Measurements from ENCODE around the gene HEXIM2. TPM values are rescaled to one million over a fixed set of nuclear protein-coding genes. Genes with fewer than 3 reads are reported as not detected.

HEXIM2 gene
- total RNA-seq, 1 donor from 2014 or later = 3.3 TPM

DNA sequence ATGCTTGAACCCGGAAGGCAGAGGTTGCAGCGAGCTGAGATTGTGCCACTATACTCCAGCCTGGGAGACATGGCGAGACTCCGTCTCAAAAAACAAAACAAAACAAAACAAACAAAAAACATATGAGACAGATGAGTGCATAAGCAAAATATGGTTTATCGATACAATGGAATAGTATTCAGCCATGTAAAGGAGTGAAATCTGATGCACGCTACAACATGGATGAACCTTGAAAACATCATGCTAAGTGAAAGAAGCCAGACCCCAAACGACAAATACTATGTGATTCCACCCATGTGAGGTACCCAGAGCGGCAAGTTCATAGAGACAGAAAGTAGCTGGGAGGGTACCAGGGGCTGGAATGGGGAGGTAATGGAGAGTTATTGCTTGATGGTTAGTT lies 36.2 kb upstream of the HEXIM2 start:
- no peak for DNase-seq (ENCODE audit: low spot score)
- intact Hi-C loops (cut with DNase I) = no loop called here

DNA sequence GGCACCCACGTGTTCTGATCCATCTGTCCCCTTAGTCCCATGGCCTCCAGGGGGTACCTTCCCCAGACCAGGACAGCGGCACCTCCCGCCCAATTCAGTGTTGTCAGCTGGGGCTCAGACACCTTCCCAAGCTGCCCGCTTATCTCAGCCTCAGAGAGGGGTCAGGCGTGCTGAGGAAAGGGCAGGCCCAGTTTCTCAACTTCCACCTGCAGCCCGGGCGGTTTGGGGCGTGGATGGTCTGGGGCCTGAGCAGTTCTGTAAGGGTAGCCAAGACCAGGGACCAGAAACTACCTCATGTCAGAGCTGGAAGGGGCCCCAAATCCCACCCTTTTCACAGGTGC lies 34.5 kb upstream of the HEXIM2 start:
- intact Hi-C loops (cut with DNase I) = no loop called here
- no peak for DNase-seq (ENCODE audit: low spot score)

DNA sequence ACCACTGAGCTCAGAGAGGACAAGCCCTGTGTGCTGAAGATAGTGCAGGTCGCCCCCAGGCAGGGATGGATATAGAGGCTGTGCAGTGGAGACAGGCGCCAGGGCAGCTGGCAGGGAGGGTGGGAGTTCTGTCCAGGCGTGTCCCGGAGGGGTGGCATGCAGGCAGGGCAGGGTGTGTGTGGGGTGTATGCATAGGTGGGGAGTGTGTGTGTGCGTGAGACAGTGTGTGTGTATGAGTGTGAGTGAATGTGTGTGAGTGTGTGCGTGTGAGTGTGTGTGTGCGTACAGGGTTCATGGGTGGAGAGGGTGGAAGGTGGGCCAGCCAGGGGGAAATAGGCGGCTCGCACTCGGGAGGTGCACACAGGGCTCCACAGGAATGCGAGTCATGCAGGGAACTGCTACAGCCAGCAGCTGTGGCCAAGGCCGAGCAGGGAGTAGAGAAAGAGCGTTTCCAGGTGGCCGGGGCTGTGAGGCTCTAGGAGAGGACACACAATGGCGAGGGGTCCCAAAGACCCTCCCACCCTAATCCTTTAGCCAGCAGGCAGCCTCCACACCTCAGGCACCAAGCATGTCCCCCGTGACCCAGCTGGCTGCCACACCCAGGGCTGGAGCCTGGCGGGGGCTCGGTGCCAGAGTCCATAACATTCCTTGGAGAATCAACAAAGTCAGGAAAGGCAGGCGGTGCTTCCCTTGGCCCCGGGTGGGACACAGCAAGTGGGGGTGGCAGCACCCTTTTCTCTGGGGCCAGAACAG lies 34.0 kb upstream of the HEXIM2 start:
- DNase-seq (ENCODE audit: low spot score) = no peak
- intact Hi-C loops (cut with DNase I) = loop anchor here (2.0 kb wide), 1 partner anchor 17 kb away; no protein-coding TSS in a partner anchor

DNA sequence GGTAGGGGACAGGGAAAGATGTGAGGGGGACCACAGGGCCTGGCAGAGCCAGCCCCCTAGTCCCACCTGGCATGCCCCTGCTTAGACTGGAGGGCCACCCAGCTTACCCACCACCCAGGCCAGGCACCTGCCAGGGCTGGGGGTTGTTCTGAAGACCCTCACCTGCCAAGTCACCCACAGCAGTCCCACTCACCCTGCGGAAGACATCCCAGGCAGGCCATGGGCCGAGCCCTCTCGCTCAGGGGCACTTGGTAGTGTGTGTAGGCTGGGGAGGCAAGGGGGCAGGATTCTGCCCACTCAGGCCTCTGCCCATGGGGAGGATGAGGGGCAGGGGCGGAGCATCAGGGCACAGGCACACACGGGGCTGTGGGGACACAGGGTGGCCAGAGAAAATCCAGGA lies 33.3 kb upstream of the HEXIM2 start:
- intact Hi-C loops (cut with DNase I) = loop anchor here (2.0 kb wide), 1 partner anchor 18 kb away; no protein-coding TSS in a partner anchor
- no peak for DNase-seq (ENCODE audit: low spot score)

DNA sequence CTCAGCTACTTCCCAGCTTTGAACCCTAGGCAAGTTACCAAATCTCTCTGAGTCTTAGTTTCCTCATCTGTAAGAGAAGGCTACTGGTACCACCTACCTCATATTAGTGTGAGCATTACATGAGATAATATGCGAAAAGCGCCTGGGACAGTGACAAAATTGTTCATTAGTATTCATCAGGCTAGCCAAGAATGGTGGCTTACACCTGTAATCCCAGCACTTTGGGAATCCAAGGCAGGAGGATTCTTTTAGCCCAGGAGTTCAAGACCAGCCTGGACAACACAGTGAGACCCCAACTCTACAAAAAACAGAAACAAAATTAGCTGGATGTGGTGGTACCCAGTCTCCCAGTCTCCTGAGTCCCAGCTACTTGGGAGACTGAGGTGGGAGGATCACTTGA lies 32.7 kb upstream of the HEXIM2 start:
- intact Hi-C loops (cut with DNase I) = loop anchor here (2.0 kb wide), 1 partner anchor 18 kb away; no protein-coding TSS in a partner anchor
- no peak for DNase-seq (ENCODE audit: low spot score)

DNA sequence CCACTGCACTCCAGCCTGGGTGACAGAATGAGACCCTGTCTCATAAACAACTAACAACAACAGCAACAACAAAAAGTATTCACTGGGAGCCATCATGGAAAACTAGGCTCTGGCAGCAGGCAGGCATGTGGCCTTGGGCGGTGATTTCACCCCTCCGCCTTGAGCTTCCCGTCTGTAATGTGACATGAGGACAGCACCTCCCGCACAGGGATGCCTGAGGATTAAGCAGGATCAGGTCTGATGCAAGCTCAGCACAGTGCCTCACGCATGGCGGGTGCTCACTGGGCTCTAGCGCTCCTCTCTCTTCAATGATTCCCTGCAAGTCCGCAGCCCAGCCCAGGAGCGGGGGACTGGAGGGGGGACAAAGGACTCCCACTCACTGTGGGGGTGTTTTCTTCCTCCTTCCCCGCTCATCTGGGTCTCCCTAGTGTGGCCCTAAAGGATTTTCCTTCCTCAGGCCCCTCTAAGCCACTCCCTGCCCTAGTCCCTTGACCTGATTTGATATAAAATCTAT lies 32.2 kb upstream of the HEXIM2 start:
- no peak for DNase-seq (ENCODE audit: low spot score)
- intact Hi-C loops (cut with DNase I) = loop anchor here (2.0 kb wide), 1 partner anchor 19 kb away; no protein-coding TSS in a partner anchor

DNA sequence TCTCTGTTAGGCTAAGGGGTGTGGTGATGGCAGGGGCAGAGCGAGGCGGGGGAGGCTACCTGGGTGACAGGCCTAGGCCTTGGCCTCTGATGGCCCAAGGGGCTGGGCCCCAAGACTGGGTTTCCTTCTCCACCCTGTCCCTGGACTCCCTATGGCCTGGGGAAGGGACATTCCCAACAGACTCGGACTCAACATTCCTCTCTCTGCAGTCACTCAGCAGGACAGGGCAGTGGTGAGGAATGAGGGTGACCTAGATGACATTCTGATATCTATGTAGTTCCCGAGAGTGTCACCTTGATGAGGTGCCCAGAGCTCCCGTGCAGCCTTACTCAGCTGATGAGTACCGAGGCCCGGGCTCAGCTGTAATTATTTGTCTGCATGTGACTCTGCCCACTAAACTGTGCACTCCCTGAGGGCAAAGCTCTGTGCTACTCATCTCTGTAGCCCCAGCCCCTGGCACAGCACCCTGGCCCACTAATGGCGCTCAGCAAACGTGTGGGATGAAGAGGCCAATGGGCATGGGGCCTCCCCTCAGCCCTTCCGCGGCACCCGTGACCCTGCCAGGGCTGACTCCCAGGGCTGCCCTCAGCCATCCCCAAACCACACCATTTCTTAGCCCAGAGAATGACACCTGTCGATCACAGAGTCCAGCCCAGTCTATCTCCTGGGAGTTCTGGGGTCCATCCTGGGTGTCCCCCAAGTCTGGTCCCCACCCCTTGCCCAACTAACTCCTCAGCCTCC lies 31.6 kb upstream of the HEXIM2 start:
- no peak for DNase-seq (ENCODE audit: low spot score)
- intact Hi-C loops (cut with DNase I) = loop anchor here (2.0 to 5.0 kb wide), 3 partner anchors 19 to 353 kb away; no protein-coding TSS in a partner anchor

DNA sequence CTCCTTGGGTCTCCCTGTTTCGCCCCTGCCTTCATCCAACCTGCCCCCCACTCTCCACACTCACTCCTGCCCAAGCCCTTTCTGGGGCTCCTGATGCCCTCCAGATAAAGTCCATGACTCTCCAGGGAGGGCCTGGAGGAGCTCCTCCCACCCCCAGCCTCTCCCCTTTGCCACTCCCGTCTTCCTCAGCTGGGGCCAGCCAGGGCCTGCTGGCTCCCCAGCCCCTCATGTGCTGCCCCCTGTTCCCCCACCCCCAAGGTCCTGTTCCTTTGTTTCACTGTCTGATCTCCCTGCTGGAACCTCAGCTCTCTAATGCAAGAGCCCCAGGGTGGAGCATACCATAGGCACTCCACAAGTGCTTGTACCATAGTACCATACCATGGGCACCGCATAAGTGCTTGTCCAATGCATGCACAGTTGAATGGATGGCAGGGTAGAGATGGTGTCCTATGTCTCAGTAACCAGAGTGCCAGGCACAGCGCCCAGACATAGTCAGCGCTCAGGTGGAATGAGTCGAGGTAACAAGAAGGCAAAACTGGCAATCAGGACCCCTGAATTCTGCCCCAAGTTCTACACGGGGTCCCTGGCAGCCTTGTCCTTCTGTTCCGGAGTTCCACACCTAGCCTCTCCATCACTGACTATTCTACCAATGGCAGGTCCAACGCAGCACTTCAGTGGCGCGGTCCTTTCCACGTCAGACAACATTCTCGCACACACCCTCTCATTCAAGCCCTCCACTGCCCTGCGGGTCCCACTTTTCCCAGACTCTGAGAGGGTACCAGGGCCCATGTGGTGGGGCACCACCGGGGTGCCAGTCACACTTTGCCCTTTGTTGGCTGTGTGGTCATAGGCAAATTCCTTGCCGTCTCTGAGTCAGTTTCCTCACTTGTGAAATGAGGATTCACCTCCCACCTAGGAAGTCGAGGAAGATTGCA lies 30.7 kb upstream of the HEXIM2 start:
- intact Hi-C loops (cut with DNase I) = loop anchor here (5.0 kb wide), 2 partner anchors 34 to 354 kb away; no protein-coding TSS in a partner anchor
- DNase-seq (ENCODE audit: low spot score) = no peak

DNA sequence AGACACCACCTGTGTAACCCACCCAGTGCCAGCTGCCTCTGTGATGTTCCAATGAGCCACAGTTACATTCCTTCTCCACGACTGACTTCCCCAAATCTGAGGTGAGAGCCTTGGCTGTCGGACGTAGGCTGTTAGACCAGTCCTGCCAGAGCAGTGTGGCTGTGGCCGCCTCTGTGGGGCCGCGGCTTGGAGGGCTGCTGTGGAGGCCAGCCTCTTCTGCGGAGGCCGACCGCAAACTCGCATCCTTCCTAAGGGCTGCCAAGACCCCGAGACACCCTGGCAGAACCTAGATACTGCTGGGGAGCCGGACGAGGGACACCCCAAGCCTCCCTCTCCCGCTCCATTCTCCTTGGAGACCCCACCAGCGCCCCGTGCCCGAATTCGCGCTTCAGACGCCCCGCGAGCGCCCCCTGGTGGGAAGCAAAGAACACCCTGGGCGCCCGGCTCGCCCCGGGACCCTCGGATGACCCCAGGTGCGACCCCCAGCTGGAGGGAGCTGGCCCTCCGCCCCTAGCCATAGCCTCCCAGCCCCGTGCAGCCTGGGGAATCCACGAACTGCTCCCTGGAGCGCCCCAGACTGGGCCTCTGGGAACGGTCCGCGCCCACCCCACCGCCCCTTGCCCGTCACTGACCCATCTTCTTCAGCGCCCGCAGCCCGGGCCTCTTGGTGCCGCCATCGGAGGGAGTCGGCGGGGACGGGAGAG lies 29.9 kb upstream of the HEXIM2 start:
- DNase-seq (ENCODE audit: low spot score) = peak; percentile 84
- intact Hi-C loops (cut with DNase I) = loop anchor here (5.0 kb wide), 2 partner anchors 34 to 354 kb away; no protein-coding TSS in a partner anchor

DNA sequence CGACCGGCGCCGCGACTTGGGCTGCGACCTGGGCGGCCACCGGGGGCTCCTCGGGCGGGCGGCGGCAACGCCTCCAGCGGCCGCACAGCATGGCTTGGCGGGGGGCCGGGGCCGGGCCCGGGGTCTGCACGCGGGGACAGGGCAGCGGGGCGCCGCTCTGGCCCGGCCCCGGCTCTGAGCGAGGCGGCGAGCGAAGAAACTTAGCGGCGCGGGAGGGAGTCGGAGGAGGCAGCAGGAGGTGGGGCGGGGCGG lies 29.4 kb upstream of the HEXIM2 start, which contains the start of gene PLCD3:
TSS of gene PLCD3 (minus strand) at position 196 of the 252 bp plus-strand sequence. CDS start at position 91, 105 bp downstream.
- intact Hi-C loops (cut with DNase I) = loop anchor here (5.0 kb wide), 2 partner anchors 35 to 355 kb away; no protein-coding TSS in a partner anchor
- DNase-seq (ENCODE audit: low spot score) = no peak

DNA sequence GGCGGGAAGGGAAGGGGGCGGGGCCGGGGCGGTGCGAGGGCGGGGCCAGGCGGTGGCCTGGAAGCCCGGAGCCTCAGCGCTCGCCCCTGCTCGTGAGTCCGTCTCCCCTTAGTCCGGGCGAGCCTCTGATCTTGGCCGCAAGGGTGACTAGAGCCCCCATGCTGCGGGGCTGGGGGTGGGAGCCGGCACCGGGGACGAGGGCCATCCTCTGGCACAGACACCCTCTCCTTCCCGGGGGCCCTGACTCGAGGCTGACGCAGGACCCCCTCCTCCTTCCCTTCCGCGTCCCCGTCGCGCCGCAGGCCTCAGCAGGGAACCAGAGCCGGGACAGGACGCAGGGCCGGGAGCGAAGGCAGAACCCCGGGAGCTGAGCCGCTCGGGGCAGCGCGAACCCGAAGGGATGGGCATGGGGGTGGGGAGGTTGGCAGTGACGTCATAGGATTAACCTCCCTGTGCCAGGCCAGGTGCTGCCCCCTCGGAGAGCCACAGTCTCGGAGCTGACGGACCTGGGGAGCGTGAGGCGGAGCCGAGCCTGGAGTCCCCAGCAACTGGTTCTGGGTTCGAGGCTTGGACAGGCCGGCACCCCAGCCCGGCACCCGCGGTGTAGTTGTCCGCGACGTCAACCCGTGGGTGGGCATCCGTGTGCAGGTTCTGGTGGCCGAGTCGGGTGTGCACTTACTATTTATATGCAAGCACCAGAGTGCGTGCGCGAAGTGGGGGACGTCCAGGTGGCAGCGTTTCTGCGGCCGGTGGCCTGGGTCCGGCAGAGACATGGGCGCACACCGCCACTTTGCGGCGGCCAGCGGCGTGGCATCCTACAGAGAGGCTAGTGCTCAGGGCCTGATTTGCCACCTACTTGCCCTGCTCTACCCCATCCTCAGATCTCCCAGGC lies 28.9 kb upstream of the HEXIM2 start:
- DNase-seq (ENCODE audit: low spot score) = peak; percentile 94
- intact Hi-C loops (cut with DNase I) = loop anchor here (5.0 kb wide), 2 partner anchors 36 to 356 kb away; no protein-coding TSS in a partner anchor

DNA sequence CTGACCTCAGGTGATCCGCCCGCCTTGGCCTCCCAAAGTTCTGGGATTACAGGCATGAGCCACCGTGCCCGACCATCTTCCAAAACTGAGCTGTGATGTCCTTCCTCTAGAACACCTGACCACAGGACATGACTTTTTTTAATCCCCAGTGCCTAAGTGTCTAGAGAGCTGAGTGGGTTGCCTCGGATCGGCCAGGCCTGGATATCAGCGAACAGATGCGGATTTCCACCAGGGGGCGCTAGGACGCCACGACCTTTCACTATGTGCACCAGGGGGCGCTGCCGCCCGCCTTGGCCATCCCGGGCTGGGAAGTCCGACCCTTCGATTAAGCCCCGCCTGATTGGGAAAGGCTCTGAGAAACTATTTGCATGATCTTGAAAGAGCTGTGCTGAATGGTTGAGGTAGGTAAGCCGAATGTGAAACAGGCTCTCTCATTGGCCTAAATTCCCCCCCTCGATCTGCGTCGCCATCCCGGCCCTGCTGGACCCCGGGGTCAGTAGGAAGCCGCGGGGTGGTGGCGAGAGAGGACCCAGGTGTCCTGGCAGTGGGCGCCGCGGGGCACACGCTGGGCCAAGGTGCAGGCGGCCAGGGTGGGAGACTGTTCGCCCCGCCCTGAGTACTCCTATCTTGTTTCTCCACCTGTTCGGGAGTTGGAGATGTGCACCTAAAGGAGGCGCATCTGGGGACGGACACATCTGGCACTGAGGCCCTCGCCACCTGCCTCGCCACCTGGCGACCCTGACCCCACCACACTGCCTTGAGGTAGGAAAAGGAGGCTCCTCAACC lies 26.3 kb upstream of the HEXIM2 start, which contains the start of gene ACBD4:
TSS of gene ACBD4 (plus strand) at position 496 of the 786 bp plus-strand sequence. CDS start 458 bp downstream, outside the sequence.
- intact Hi-C loops (cut with DNase I) = loop anchor here (1.0 kb wide), 1 partner anchor 62 kb away; no protein-coding TSS in a partner anchor
- peak; percentile 97 for DNase-seq (ENCODE audit: low spot score)

DNA sequence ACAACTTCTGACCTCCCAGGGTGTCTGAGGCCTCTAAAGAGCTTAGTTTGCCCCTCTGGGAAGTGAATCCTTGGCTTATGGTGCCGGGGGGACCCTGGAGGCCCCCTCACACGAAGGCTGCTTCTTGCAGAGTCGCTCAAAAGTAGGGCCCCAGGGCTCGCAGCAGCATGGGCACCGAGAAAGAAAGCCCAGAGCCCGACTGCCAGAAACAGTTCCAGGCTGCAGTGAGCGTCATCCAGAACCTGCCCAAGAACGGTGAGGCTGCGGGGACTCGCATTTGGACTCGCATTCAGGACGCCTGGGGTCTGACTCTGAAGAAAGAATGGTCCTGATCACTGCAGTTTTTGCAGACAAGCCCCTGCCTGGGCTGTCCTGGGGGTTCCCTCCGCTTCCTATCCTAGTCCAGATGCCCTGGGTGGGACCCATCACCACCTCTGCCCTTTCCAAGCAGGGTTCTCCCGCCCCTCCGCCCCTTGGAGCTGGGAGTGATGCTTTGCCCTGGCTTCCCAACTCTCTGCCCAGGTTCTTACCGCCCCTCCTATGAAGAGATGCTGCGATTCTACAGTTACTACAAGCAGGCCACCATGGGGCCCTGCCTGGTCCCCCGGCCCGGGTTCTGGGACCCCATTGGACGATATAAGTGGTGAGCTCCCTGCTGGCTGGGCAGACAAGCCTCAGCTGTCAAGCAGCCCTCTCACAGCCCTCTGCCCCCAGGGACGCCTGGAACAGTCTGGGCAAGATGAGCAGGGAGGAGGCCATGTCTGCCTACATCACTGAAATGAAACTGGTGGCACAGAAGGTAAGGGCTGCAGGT lies 25.5 kb upstream of the HEXIM2 start:
- intact Hi-C loops (cut with DNase I) = loop anchor here (1.0 kb wide), 1 partner anchor 61 kb away; no protein-coding TSS in a partner anchor
- DNase-seq (ENCODE audit: low spot score) = peak; percentile 72

DNA sequence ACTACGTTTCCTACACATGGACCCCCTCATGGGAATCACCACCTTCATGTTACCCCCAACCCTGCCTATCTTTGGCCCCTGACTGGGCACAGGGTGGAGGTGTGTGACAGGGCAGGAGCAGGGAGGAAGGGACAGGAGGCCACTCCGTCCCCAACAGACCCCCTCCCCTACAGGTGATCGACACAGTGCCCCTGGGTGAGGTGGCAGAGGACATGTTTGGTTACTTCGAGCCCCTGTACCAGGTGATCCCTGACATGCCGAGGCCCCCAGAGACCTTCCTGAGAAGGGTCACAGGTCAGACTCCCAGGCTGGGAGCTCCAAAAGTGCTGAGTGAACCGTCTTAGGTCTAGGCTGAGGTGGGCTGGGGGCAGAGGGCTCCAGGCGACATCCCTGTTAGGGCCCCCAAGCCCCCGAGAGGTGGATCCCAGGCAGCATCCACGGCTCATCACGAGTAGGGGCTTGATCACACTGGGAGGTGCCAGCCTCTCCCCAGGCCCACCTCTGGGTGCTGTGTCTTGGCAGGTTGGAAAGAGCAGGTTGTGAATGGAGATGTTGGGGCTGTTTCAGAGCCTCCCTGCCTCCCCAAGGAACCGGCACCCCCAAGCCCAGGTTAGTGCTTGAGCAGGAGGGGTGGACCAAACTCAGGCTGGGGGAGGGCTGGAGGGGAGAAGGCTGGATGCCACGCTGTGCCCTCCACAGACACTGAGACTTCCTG lies 24.7 kb upstream of the HEXIM2 start:
- DNase-seq (ENCODE audit: low spot score) = peak; percentile 72
- intact Hi-C loops (cut with DNase I) = no loop called here

DNA sequence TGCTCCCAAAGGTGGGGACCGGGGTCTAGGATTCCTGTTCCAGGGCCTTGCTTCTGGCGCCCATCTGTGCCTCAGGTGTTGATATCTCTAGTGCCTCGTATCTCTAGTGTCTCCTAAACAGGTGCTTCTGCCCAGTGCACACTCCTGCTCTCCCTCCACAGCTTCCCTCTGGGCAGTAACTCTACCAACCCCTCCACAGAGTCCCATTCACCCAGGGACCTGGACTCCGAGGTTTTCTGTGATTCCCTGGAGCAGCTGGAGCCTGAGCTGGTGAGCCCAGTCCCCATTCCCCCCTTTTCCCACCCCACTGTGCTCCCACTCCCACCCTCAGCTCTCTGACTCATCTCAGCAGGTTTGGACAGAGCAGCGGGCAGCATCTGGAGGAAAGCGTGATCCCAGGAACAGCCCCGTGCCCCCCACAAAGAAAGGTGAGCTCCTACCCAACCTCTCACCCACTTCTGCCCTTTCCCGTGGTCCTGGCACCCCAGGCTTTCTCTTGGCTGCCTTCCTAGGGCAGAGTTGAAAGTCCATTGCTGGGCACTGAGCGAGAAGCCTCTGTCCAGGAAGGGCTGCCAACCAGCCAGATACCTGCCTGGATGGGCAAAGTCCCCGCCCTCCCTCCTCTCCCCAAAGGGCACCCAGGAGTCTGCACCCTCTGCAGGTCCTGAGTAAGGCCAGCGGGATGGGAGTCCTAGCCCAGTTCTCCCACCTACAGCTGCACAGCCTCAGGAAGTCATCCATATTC lies 23.9 kb upstream of the HEXIM2 start:
- DNase-seq (ENCODE audit: low spot score) = no peak
- intact Hi-C loops (cut with DNase I) = no loop called here
